Measurements from ENCODE around the gene DIS3L2.
"Not testable (repeated sequence)": the region's sequence is repeated elsewhere in the genome, so short reads cannot be mapped to it uniquely, and the experiment has no call there.

DNA sequence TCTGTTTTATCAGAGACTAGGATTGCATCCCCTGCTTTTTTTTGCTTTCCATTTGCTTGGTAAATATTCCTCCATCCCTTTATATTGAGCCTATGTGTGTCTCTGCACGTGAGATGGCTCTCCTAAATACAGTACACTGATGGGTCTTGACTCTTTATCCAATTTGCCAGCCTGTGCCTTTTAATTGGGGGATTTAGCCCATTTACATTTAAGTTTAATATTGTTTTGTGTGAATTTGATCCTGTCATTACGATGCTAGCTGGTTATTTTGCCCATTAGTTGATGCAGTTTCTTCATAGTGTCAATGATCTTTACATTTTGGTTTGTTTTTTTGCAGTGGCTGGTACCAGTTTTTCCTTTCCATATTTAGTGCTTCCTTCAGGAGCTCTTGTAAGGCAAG, 73.8 kb downstream of the DIS3L2 start:
- TF ChIP-seq POLR2A, CTCF, EP300 (IDR thresholded peaks at IDR 0.05): not testable (repeated sequence)
